Amniotic epithelial cell (primary cell): ENCODE data around the gene MIGA2.
"Not testable (repeated sequence)": the region's sequence is repeated elsewhere in the genome, so short reads cannot be mapped to it uniquely, and the experiment has no call there.

Experiments used
- DNase-seq: peaks from one replicate; pipeline ENCODE4 v3.0.0-alpha.2; 2010; ENCODE audit warnings: low read depth

The MIGA2 gene

GRCh38 chr9:129036241-129036922 is at the start of gene MIGA2:
TSS of gene MIGA2 (plus strand) at chr9:129036626. CDS start at chr9:129040595, 3,969 bp downstream.
- peak; percentile 98 for DNase-seq

GRCh38 chr9:128986671-128987070 is 49.8 kb upstream of the MIGA2 start:
- no peak for DNase-seq

- peak; percentile 82 for DNase-seq
Measured at GRCh38 chr9:128987805-128988204, 48.6 kb upstream of the MIGA2 start.

GRCh38 chr9:128992995-128993394 is 43.4 kb upstream of the MIGA2 start:
- DNase-seq: no peak

- no peak for DNase-seq
Measured at GRCh38 chr9:128995791-128996190, 40.6 kb upstream of the MIGA2 start.

GRCh38 chr9:128998462-128998861 is 38.0 kb upstream of the MIGA2 start:
- DNase-seq: no peak

GRCh38 chr9:128999581-129000206 is 36.7 kb upstream of the MIGA2 start:
- DNase-seq: no peak

- no peak for DNase-seq
Measured at GRCh38 chr9:129001504-129002325, 34.7 kb upstream of the MIGA2 start.

GRCh38 chr9:129002992-129003391 is 33.4 kb upstream of the MIGA2 start:
- DNase-seq: no peak

- DNase-seq: not testable (repeated sequence)
Measured at GRCh38 chr9:129004173-129004572, 32.3 kb upstream of the MIGA2 start.

GRCh38 chr9:129005336-129005997 is 31.0 kb upstream of the MIGA2 start:
- DNase-seq: no peak

GRCh38 chr9:129006328-129007034 is 29.9 kb upstream of the MIGA2 start:
- DNase-seq: peak; percentile 68

- no peak for DNase-seq
Measured at GRCh38 chr9:129007035-129007765, 29.2 kb upstream of the MIGA2 start.

GRCh38 chr9:129007766-129008468 is 28.5 kb upstream of the MIGA2 start:
- no peak for DNase-seq

- DNase-seq: no peak
Measured at GRCh38 chr9:129008469-129008965, 27.9 kb upstream of the MIGA2 start.

- DNase-seq: no peak
Measured at GRCh38 chr9:129008986-129009583, 27.3 kb upstream of the MIGA2 start.

GRCh38 chr9:129009584-129010141 is 26.8 kb upstream of the MIGA2 start:
- DNase-seq: no peak

GRCh38 chr9:129010267-129010975 is 26.0 kb upstream of the MIGA2 start:
- no peak for DNase-seq

GRCh38 chr9:129011170-129011569 is 25.3 kb upstream of the MIGA2 start:
- DNase-seq: no peak
